GM23338 (cell line): ENCODE data around the gene UBN2. TPM values are rescaled to one million over a fixed set of nuclear protein-coding genes. Genes with fewer than 3 reads are reported as not detected.
A peak's percentile ranks its signal among the peaks of the same experiment; 100 is the strongest.

Source experiments
- ATAC-seq: fragments of 200-7000 bp; cut with Tn5 transposase; 3 replicates; pipeline ENCODE4 v1.9.1; 2020
- DNase-seq: peaks from one replicate; pipeline ENCODE4 v3.0.0-alpha.2; 2015; ENCODE audit warnings: low spot score
- H2AFZ ChIP-seq: fragments of 200-600 bp; sonication (generic); 2 replicates; pipeline ENCODE4 v1.8.0; 2016; ENCODE audit warnings: antibody characterized with exemption, mild to moderate bottlenecking, moderate library complexity
- H3F3A ChIP-seq: fragments of 200-600 bp; sonication (generic); replicated peaks from 2 replicates; pipeline ENCODE4 v1.8.0; 2017; ENCODE audit warnings: antibody characterized with exemption, mixed run types, low read depth
- H3K27ac ChIP-seq: fragments of 200-600 bp; sonication (generic); 2 replicates; pipeline ENCODE4 v1.6.1; 2016; ENCODE audit warnings: low read depth
- H3K27me3 ChIP-seq: fragments of 200-600 bp; sonication (generic); 2 replicates; pipeline ENCODE4 v1.8.0; 2016; ENCODE audit warnings: mild to moderate bottlenecking, mixed run types, moderate library complexity; ENCODE audit not compliant: insufficient read depth
- H3K36me3 ChIP-seq: fragments of 200-600 bp; sonication (generic); 2 replicates; pipeline ENCODE4 v1.8.0; 2016; ENCODE audit warnings: mild to moderate bottlenecking; ENCODE audit not compliant: insufficient read depth
- H3K4me1 ChIP-seq: fragments of 200-600 bp; sonication (generic); 2 replicates; pipeline ENCODE4 v1.8.0; 2016; ENCODE audit warnings: mild to moderate bottlenecking, moderate library complexity; ENCODE audit not compliant: insufficient read depth
- H3K4me2 ChIP-seq: fragments of 200-600 bp; sonication (generic); 2 replicates; pipeline ENCODE4 v1.7.1; 2017; ENCODE audit warnings: mixed run types
- H3K4me3 ChIP-seq: fragments of 200-600 bp; sonication (generic); 2 replicates; pipeline ENCODE4 v1.6.1; 2016; ENCODE audit warnings: mixed run types
- H3K79me2 ChIP-seq: fragments of 200-600 bp; sonication (generic); replicated peaks from 2 replicates; pipeline ENCODE4 v1.8.0; 2017; ENCODE audit warnings: mild to moderate bottlenecking; ENCODE audit not compliant: insufficient read depth
- H3K9me2 ChIP-seq: fragments of 200-600 bp; sonication (generic); 2 replicates; pipeline ENCODE4 v1.8.0; 2017; ENCODE audit not compliant: insufficient read depth
- H4K20me1 ChIP-seq: fragments of 200-600 bp; sonication (generic); replicated peaks from 2 replicates; pipeline ENCODE4 v1.8.0; 2017; ENCODE audit warnings: mild to moderate bottlenecking; ENCODE audit not compliant: insufficient read depth
- H3K27ac Mint-ChIP-seq: 2 replicates; pipeline ENCODE4 v1.8.0; 2020; ENCODE audit warnings: inconsistent platforms, mild to moderate bottlenecking, moderate library complexity, mixed read lengths
- H3K27me3 Mint-ChIP-seq: 3 replicates; pipeline ENCODE4 v1.8.0; 2022; ENCODE audit warnings: low read depth, mild to moderate bottlenecking, moderate library complexity, mixed read lengths, inconsistent platforms; ENCODE audit not compliant: insufficient read depth, poor library complexity
- H3K36me3 Mint-ChIP-seq: 3 replicates; pipeline ENCODE4 v1.8.0; 2021; ENCODE audit warnings: low read depth, mild to moderate bottlenecking, inconsistent platforms, moderate library complexity, mixed read lengths
- H3K4me1 Mint-ChIP-seq: 3 replicates; pipeline ENCODE4 v1.8.0; 2020; ENCODE audit warnings: mild to moderate bottlenecking, inconsistent platforms, mixed read lengths
- H3K4me3 Mint-ChIP-seq: 3 replicates; pipeline ENCODE4 v1.8.0; 2021; ENCODE audit warnings: moderate library complexity, mild to moderate bottlenecking, inconsistent platforms, mixed read lengths
- H3K9me3 Mint-ChIP-seq: 3 replicates; pipeline ENCODE4 v1.8.0; 2020; ENCODE audit warnings: moderate library complexity, mild to moderate bottlenecking, inconsistent platforms, mixed read lengths
- CREB1 ChIP-seq: fragments of 250-450 bp; sonication (Bioruptor Pico); IDR thresholded peaks from 2 replicates; pipeline ENCODE4 v1.5.0; 2020; ENCODE audit warnings: low read depth, mild to moderate bottlenecking, moderate library complexity
- EZH2 ChIP-seq: fragments of 200-600 bp; sonication (generic); IDR thresholded peaks from one replicate; pipeline ENCODE4 v1.8.0; 2017; ENCODE audit warnings: antibody characterized with exemption, mild to moderate bottlenecking, low read depth; ENCODE audit not compliant: unreplicated experiment
- EZH2phosphoT487 ChIP-seq: fragments of 200-600 bp; sonication (generic); IDR thresholded peaks from one replicate; pipeline ENCODE4 v1.8.1; 2018; ENCODE audit warnings: antibody characterized with exemption; ENCODE audit not compliant: unreplicated experiment
- JUNB ChIP-seq: IDR thresholded peaks from one replicate; pipeline ENCODE4 v1.6.1; 2016; ENCODE audit warnings: antibody characterized with exemption; ENCODE audit not compliant: unreplicated experiment
- NANOG ChIP-seq: IDR thresholded peaks from 2 replicates; pipeline ENCODE4 v1.6.1; 2016; ENCODE audit warnings: antibody characterized with exemption, borderline replicate concordance
- POLR2AphosphoS5 ChIP-seq: IDR thresholded peaks from 2 replicates; pipeline ENCODE4 v1.6.1; 2016; ENCODE audit warnings: antibody characterized with exemption, low read depth
- STAT1 ChIP-seq: IDR thresholded peaks from one replicate; pipeline ENCODE4 v1.6.1; 2016; ENCODE audit warnings: antibody characterized with exemption; ENCODE audit not compliant: unreplicated experiment
- ZNF114 ChIP-seq: fragments of 250-450 bp; sonication (Bioruptor Pico); IDR thresholded peaks from 2 replicates; pipeline ENCODE4 v1.5.0; 2020; ENCODE audit warnings: mild to moderate bottlenecking, moderate library complexity
- ZNF331 ChIP-seq: fragments of 250-450 bp; sonication (Bioruptor Pico); IDR thresholded peaks from 2 replicates; pipeline ENCODE4 v1.5.0; 2020; ENCODE audit warnings: low read depth, mild to moderate bottlenecking, moderate library complexity
- polyA plus RNA-seq: library from polyadenylated mRNA; unstranded; fragments of >200 nt; fragmentation: Nextera tagmentation; extraction: Ambion mirVana; gene quantifications from 2 replicates; pipeline ENCODE4 v1.2.1, GENCODE V29; 2016
- total RNA-seq: library from RNA; depleted of rRNA; stranded (reverse); fragments of >200 nt; shearing (Covaris generic); gene quantifications from 2 replicates; pipeline ENCODE4 v1.2.3, GENCODE V29; 2014
- TF ChIP-seq, protein P1 (sequence below): fragments of 250-450 bp; sonication (Bioruptor Pico); IDR thresholded peaks from 2 replicates; pipeline ENCODE4 v1.5.0; 2020; ENCODE audit warnings: mild to moderate bottlenecking, moderate library complexity
- TF ChIP-seq, protein P2 (sequence below): IDR thresholded peaks from one replicate; pipeline ENCODE4 v1.6.1; 2018; ENCODE audit warnings: antibody characterized with exemption; ENCODE audit not compliant: unreplicated experiment
- TF ChIP-seq, protein P3 (sequence below), 2 experiments: fragments of 200-600 bp in 1 of 2; sonication (generic) in 1 of 2; conservative IDR thresholded peaks; 2 replicates each; pipeline versions ENCODE4 v1.5.1 to v1.6.1; 2016 to 2017; ENCODE audit warnings: antibody characterized with exemption in 2 of 2, low read depth in 2 of 2, mild to moderate bottlenecking in 2 of 2, moderate library complexity in 1 of 2
- TF ChIP-seq, protein P4 (sequence below): IDR thresholded peaks from 2 replicates; pipeline ENCODE4 v1.6.1; 2016; ENCODE audit warnings: antibody characterized with exemption

Gene UBN2
- total and polyA plus RNA-seq, 2 experiments from 2014 or later = 18.5 to 26.6 TPM

DNA sequence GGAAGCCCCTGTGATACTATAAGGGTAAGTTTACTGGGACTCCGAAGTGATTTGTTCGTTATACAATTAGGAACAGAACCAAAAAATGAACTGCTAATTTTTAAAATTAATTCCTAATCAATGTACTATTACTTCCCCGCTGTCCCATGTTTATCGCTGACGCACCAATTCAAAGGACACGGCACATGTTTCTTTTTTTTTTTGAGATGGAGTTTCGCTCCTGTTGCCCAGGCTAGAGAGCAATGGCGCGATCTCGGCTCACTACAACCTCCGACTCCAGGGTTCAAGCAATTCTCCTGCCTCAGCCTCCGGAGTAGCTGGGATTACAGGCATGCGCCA is 108.6 kb downstream of the UBN2 start:
- Mint-ChIP-seq H3K27me3 (peaks cover 17% of the 10 kb centered on the region), H3K4me1 (peaks cover 4% of the 10 kb centered on the region; the same call in 2 of the 3 replicates), H3K27ac (peak overlapping the region; percentile 100), H3K9me3 (peaks cover 19% of the 10 kb centered on the region), H3K36me3 (peaks cover 15% of the 10 kb centered on the region), H3K4me3 (peak overlapping the region; percentile 95)
- H3K4me3 ChIP-seq = peak overlapping the region; percentile 63
- 0 out of 2 replicates have a peak, but pooled peaks cover 3% of the 10 kb centered on the region for H3K4me1 ChIP-seq
- H3K79me2 ChIP-seq = peaks cover 27% of the 10 kb centered on the region
- no peak for DNase-seq
- 0 out of 2 replicates have a peak overlapping the region, but pooled peaks have one; percentile 33 for H3K4me2 ChIP-seq
- ATAC-seq = no peak
- H3K27ac ChIP-seq = peak overlapping the region; percentile 79
- H2AFZ ChIP-seq = peak overlapping the region; percentile 40; the same call in 1 of the 2 replicates
- no peaks in the 10 kb centered on the region for H3K27me3 ChIP-seq
- H3K36me3 ChIP-seq = no peaks in the 10 kb centered on the region
- no peaks in the 10 kb centered on the region for H4K20me1 ChIP-seq
- TF ChIP-seq POLR2AphosphoS5 = no peak
- no peak for TF ChIP-seq STAT1
- no peak for TF ChIP-seq ZNF114
- TF ChIP-seq NANOG = no peak
- TF ChIP-seq EZH2phosphoT487 = no peak
- TF ChIP-seq, protein P1, sequence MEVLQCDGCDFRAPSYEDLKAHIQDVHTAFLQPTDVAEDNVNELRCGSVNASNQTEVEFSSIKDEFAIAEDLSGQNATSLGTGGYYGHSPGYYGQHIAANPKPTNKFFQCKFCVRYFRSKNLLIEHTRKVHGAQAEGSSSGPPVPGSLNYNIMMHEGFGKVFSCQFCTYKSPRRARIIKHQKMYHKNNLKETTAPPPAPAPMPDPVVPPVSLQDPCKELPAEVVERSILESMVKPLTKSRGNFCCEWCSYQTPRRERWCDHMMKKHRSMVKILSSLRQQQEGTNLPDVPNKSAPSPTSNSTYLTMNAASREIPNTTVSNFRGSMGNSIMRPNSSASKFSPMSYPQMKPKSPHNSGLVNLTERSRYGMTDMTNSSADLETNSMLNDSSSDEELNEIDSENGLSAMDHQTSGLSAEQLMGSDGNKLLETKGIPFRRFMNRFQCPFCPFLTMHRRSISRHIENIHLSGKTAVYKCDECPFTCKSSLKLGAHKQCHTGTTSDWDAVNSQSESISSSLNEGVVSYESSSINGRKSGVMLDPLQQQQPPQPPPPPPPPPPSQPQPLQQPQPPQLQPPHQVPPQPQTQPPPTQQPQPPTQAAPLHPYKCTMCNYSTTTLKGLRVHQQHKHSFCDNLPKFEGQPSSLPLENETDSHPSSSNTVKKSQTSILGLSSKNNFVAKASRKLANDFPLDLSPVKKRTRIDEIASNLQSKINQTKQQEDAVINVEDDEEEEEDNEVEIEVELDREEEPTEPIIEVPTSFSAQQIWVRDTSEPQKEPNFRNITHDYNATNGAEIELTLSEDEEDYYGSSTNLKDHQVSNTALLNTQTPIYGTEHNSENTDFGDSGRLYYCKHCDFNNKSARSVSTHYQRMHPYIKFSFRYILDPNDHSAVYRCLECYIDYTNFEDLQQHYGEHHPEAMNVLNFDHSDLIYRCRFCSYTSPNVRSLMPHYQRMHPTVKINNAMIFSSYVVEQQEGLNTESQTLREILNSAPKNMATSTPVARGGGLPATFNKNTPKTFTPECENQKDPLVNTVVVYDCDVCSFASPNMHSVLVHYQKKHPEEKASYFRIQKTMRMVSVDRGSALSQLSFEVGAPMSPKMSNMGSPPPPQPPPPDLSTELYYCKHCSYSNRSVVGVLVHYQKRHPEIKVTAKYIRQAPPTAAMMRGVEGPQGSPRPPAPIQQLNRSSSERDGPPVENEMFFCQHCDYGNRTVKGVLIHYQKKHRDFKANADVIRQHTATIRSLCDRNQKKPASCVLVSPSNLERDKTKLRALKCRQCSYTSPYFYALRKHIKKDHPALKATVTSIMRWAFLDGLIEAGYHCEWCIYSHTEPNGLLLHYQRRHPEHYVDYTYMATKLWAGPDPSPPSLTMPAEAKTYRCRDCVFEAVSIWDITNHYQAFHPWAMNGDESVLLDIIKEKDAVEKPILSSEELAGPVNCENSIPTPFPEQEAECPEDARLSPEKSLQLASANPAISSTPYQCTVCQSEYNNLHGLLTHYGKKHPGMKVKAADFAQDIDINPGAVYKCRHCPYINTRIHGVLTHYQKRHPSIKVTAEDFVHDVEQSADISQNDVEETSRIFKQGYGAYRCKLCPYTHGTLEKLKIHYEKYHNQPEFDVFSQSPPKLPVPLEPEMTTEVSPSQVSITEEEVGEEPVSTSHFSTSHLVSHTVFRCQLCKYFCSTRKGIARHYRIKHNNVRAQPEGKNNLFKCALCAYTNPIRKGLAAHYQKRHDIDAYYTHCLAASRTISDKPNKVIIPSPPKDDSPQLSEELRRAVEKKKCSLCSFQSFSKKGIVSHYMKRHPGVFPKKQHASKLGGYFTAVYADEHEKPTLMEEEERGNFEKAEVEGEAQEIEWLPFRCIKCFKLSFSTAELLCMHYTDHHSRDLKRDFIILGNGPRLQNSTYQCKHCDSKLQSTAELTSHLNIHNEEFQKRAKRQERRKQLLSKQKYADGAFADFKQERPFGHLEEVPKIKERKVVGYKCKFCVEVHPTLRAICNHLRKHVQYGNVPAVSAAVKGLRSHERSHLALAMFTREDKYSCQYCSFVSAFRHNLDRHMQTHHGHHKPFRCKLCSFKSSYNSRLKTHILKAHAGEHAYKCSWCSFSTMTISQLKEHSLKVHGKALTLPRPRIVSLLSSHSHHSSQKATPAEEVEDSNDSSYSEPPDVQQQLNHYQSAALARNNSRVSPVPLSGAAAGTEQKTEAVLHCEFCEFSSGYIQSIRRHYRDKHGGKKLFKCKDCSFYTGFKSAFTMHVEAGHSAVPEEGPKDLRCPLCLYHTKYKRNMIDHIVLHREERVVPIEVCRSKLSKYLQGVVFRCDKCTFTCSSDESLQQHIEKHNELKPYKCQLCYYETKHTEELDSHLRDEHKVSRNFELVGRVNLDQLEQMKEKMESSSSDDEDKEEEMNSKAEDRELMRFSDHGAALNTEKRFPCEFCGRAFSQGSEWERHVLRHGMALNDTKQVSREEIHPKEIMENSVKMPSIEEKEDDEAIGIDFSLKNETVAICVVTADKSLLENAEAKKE (CRISPR knock-in tag) = no peak
- TF ChIP-seq, protein P2, sequence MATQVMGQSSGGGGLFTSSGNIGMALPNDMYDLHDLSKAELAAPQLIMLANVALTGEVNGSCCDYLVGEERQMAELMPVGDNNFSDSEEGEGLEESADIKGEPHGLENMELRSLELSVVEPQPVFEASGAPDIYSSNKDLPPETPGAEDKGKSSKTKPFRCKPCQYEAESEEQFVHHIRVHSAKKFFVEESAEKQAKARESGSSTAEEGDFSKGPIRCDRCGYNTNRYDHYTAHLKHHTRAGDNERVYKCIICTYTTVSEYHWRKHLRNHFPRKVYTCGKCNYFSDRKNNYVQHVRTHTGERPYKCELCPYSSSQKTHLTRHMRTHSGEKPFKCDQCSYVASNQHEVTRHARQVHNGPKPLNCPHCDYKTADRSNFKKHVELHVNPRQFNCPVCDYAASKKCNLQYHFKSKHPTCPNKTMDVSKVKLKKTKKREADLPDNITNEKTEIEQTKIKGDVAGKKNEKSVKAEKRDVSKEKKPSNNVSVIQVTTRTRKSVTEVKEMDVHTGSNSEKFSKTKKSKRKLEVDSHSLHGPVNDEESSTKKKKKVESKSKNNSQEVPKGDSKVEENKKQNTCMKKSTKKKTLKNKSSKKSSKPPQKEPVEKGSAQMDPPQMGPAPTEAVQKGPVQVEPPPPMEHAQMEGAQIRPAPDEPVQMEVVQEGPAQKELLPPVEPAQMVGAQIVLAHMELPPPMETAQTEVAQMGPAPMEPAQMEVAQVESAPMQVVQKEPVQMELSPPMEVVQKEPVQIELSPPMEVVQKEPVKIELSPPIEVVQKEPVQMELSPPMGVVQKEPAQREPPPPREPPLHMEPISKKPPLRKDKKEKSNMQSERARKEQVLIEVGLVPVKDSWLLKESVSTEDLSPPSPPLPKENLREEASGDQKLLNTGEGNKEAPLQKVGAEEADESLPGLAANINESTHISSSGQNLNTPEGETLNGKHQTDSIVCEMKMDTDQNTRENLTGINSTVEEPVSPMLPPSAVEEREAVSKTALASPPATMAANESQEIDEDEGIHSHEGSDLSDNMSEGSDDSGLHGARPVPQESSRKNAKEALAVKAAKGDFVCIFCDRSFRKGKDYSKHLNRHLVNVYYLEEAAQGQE = no peak
- TF ChIP-seq, protein P3, sequence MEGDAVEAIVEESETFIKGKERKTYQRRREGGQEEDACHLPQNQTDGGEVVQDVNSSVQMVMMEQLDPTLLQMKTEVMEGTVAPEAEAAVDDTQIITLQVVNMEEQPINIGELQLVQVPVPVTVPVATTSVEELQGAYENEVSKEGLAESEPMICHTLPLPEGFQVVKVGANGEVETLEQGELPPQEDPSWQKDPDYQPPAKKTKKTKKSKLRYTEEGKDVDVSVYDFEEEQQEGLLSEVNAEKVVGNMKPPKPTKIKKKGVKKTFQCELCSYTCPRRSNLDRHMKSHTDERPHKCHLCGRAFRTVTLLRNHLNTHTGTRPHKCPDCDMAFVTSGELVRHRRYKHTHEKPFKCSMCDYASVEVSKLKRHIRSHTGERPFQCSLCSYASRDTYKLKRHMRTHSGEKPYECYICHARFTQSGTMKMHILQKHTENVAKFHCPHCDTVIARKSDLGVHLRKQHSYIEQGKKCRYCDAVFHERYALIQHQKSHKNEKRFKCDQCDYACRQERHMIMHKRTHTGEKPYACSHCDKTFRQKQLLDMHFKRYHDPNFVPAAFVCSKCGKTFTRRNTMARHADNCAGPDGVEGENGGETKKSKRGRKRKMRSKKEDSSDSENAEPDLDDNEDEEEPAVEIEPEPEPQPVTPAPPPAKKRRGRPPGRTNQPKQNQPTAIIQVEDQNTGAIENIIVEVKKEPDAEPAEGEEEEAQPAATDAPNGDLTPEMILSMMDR (conservative IDR thresholded peaks at IDR 0.05; ENCODE audit: low read depth in 2 of 2) = no peak
- no peak for TF ChIP-seq JUNB
- TF ChIP-seq, protein P4, sequence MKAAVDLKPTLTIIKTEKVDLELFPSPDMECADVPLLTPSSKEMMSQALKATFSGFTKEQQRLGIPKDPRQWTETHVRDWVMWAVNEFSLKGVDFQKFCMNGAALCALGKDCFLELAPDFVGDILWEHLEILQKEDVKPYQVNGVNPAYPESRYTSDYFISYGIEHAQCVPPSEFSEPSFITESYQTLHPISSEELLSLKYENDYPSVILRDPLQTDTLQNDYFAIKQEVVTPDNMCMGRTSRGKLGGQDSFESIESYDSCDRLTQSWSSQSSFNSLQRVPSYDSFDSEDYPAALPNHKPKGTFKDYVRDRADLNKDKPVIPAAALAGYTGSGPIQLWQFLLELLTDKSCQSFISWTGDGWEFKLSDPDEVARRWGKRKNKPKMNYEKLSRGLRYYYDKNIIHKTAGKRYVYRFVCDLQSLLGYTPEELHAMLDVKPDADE = no peak
- TF ChIP-seq EZH2 = no peak
- no peak for TF ChIP-seq CREB1
- TF ChIP-seq ZNF331 (CRISPR knock-in tag) = no peak
- H3F3A ChIP-seq = peaks cover 17% of the 10 kb centered on the region; the same call in 1 of the 2 replicates
- no peaks in the 10 kb centered on the region; the same call in 1 of the 2 replicates for H3K9me2 ChIP-seq
